GM12864 (cell line): ENCODE measurements around the gene RAB44.
"Not testable (repeated sequence)": the region's sequence is repeated elsewhere in the genome, so short reads cannot be mapped to it uniquely, and the experiment has no call there.

Source experiments
- DNase-seq: peaks from one replicate; pipeline ENCODE4 v3.0.0-alpha.2; 2011; ENCODE audit warnings: low read depth
- H3K4me3 ChIP-seq: 2 replicates; pipeline ENCODE4 v1.5.1; 2011; ENCODE audit warnings: mild to moderate bottlenecking, low read depth, low read length, control low read depth
- TF ChIP-seq, protein P1 (sequence below): IDR thresholded peaks from 2 replicates; pipeline ENCODE4 v1.5.1; 2011; ENCODE audit warnings: low read depth, mild to moderate bottlenecking, moderate library complexity, low read length, control low read depth, inconsistent platforms; ENCODE audit errors: missing control alignments

The RAB44 gene

GRCh38 chr6:36722879-36723278 lies 25.3 kb downstream of the RAB44 start:
- no peak for DNase-seq
- TF ChIP-seq, protein P1, sequence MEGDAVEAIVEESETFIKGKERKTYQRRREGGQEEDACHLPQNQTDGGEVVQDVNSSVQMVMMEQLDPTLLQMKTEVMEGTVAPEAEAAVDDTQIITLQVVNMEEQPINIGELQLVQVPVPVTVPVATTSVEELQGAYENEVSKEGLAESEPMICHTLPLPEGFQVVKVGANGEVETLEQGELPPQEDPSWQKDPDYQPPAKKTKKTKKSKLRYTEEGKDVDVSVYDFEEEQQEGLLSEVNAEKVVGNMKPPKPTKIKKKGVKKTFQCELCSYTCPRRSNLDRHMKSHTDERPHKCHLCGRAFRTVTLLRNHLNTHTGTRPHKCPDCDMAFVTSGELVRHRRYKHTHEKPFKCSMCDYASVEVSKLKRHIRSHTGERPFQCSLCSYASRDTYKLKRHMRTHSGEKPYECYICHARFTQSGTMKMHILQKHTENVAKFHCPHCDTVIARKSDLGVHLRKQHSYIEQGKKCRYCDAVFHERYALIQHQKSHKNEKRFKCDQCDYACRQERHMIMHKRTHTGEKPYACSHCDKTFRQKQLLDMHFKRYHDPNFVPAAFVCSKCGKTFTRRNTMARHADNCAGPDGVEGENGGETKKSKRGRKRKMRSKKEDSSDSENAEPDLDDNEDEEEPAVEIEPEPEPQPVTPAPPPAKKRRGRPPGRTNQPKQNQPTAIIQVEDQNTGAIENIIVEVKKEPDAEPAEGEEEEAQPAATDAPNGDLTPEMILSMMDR: no peak
- no peak overlapping the region for H3K4me3 ChIP-seq

DNA sequence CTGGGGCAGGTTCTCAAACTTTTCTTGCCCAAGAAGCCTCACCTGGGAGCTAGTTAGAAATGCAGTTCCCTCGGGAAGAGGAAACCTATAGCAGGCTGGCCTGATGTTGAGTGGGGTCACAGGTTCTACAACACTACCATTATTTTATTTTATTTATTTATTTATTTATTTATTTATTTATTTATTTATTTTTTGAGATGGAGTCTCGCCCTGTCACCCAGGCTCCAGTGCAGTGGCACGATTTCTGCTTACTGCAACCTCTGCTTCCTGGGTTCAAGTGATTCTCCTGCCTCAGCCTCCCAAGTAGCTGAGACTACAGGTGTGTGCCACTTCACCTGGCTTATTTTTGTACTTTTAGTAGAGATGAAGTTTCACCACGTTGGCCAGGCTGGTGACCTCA lies 26.4 kb downstream of the RAB44 start:
- DNase-seq, H3K4me3 ChIP-seq: not testable (repeated sequence)

- TF ChIP-seq, protein P1: peak; percentile 56
- DNase-seq: no peak
- H3K4me3 ChIP-seq: no peak overlapping the region
These were observed 27.1 kb downstream of the RAB44 start for GRCh38 chr6:36724514-36725390.

GRCh38 chr6:36725581-36725980 lies 28.0 kb downstream of the RAB44 start:
- no peak for DNase-seq
- TF ChIP-seq, protein P1: no peak
- H3K4me3 ChIP-seq: no peak overlapping the region

DNA sequence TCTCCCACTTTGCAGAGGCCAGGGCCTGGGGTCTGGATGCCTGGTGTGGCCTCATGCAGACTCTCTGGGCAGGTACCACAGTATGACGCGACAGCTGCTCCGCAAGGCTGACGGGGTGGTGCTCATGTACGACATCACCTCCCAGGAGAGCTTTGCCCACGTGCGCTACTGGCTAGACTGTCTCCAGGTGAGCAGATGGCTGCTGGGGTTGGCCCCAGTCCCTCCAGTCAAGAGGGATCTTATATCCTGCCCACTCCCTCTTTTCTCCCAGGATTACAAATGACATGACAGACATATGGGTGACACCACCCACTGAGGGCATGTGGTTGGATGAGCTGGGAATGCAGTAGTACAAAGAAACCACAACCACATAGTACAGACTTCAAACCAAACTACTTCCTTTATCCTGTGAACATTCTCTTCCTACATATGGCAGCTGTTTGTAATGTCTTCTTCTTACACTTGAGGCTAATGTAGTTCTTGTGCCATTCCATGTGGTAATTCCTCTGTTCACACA lies 29.9 kb downstream of the RAB44 start:
- no peak for DNase-seq
- TF ChIP-seq, protein P1: no peak
- H3K4me3 ChIP-seq: no peak overlapping the region

GRCh38 chr6:36728289-36729160 lies 30.9 kb downstream of the RAB44 start:
- TF ChIP-seq, protein P1: no peak
- H3K4me3 ChIP-seq: no peak overlapping the region
- no peak for DNase-seq

DNA sequence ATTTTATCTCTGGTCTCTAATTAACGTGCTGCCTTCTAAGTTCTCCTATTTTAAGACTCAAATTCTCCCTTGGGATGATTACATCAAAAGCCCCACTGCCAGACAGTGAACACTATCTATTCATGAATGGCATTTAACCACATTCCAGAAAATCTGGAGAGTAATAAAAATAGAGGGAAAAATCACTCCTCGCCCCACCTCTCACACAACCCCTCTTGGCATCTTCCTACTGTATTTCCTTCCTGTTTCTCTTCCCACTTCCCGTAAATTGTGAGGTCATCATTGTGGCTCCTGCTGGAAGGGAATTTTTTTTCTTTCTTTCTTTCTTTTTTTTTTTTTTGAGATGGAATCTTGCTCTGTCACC lies 31.5 kb downstream of the RAB44 start:
- TF ChIP-seq, protein P1: no peak
- no peak overlapping the region for H3K4me3 ChIP-seq
- no peak for DNase-seq
